HEK293 (cell line): ENCODE results near the gene NEK7.

Experiments used
- CTCF ChIP-seq: fragments of 450-650 bp; formaldehyde crosslinking; IDR thresholded peaks from 2 replicates; pipeline ENCODE4 v1.5.1; 2016; ENCODE audit warnings: missing biosample characterization, missing genetic modification characterization
- PBX3 ChIP-seq: sonication (generic); formaldehyde crosslinking; IDR thresholded peaks from 2 replicates; pipeline ENCODE4 v1.8.1; 2022; ENCODE audit warnings: mild to moderate bottlenecking, moderate library complexity, missing genetic modification reagents
- TCF7L2 ChIP-seq: IDR thresholded peaks from 2 replicates; pipeline ENCODE4 v1.6.1; 2011; ENCODE audit warnings: low read depth, mild to moderate bottlenecking, inconsistent platforms, low read length, moderate library complexity, borderline replicate concordance
- ZNF174 ChIP-seq: fragments of 450-650 bp; formaldehyde crosslinking; IDR thresholded peaks from 2 replicates; pipeline ENCODE4 v1.5.0; 2017; ENCODE audit warnings: missing biosample characterization, mild to moderate bottlenecking, missing genetic modification characterization
- ZNF626 ChIP-seq: fragments of 450-650 bp; sonication (Bioruptor Pico); formaldehyde crosslinking; IDR thresholded peaks from 2 replicates; pipeline ENCODE4 v1.5.1; 2018; ENCODE audit warnings: missing biosample characterization, missing genetic modification characterization, inconsistent platforms

DNA sequence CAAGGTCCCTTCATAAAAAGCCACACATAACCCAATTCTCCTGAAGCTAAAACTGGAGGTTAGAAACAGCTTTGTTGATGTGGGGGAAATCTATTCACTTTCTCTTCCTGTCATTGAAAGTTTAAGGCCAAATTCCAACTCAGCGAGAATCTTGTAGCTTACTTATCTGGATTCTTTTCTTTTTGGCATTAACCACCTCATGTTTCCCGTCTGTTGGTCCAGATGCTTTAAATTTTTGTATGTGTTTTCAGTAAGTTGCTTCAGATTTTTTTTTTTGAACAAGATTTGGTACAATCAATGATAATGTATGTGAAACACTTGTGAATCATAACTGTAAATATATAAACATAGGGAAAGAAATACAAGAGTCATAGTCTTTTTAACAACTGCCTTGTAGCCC lies 33.7 kb upstream of the NEK7 start:
- TF ChIP-seq CTCF (tag by site-specific recombination), result no peak
- no peak for TF ChIP-seq PBX3
- no peak for TF ChIP-seq ZNF626
- TF ChIP-seq TCF7L2, result no peak
- no peak for TF ChIP-seq ZNF174 (tag by site-specific recombination)
